Medulla oblongata (tissue), 1 donor: Measurements from ENCODE around the gene GAL.

Experiments
- DNase-seq: peaks from one replicate; pipeline ENCODE4 v3.0.0-alpha.2; 2015; ENCODE audit errors: extremely low spot score

The GAL gene

DNA sequence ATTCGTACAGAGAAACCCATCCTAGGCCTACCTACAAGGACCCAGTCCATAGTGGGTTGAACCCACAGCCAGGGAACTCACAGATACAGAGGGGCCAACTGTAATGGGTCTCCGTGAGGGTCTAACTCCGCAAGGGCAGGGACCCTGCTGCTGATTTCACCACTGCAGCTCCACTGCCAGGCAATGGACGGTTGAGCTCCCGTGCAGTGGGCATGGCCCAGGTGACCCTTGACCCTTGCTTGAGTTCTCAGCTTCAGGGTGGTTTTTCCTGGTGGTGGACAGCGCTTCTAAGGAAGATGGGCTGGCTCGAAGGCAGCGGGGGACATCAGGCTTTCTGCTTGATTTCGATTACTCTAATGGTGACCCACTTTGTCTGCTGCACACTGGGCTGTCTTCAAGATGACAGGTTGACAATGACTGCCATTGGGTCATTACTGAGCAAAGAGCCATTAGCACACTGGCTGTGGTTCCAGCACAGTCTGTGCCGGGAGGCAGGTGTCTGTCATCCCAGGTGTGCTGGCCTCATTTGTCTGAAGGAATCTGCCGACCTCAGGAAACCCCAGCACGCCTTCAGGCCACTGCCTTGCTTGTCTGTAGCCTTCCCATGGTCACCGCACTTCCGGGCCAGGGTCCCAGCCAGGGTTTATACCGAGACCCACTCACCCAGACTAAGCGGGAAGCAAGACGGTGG, 3.7 kb upstream of the GAL start:
- no peak for DNase-seq

DNA sequence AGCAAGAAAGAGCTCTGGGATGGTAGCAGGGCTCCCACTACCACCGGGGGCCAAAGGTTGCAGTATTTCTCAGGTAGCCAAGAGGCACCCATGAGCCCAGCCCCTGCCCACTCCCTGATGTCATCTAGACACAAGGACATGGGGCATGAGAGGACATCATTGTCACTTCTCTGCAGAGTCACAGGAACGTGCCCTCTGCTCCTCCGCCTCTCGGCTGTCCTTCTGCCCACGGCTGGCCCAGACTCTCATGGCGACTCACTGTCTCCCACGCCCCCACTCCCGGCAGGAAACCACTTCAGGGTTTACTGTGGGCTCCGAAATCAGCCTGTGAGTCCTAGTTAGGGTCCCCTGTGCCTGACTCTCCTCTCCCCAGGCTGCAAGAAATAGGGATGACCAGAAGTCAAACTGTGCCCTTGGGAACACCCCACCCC, 1.8 kb upstream of the GAL start:
- no peak for DNase-seq

DNA sequence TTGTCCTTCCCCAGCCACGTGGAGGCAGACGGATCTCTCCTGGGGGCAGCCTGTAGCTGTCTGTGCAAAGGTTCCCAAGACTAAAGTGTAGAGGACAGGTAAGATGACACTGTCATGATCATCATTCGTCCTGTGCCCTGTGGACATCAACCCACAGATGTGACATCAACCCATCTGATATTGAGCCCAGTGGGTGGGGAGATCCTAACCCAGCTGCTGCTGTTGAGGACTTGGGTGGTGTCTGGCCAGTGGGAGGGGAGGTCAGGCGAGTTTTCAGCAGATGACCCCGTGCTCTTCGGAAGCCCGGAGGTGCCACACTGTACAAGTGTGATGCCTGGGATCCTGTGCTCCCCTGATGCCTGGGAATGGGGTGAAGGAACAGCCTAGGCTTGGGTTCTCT, 1.2 kb upstream of the GAL start:
- DNase-seq, result no peak

DNA sequence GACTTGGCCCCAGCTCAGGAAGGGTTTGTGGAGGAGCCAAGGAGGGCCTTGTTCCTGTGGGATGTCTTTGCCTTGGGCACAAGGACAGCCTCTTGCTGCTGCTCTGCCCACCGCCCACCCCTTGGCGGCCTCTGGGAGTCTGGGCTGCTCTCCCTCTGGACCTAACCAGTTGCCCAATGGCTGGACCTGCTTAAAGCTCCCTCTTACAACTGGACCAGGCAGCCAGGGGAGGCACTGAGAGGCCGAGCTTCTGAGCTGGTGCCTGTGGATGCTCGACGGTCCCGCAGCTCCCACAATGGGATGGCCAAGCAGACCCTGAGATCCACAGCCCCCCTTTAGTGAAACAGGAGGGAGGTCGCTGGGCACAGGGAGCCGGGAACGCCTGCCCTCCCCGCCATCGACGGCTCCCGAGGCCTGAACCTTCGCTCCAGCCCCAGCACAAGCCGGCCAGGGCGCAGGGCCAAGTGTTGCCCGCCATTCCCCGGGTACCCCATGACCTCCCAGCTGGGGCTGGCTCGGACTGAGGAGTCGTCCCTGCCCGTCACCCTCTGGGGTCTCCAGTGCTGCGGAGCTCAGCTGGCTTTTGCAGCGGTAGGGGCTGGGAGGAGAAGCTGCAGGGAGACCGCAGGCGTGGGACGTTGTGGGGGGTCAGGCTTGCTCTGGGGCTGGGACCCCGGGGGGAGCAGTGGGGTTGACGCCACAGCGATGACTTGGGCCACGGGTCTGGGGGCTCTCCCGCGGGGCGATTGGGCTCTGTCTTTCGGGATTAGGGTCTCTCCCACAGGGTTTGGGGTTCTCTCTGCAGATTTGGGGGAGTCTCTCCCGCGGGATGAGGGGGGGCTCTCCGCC, 584 bp upstream of the GAL start:
- DNase-seq, result no peak

DNA sequence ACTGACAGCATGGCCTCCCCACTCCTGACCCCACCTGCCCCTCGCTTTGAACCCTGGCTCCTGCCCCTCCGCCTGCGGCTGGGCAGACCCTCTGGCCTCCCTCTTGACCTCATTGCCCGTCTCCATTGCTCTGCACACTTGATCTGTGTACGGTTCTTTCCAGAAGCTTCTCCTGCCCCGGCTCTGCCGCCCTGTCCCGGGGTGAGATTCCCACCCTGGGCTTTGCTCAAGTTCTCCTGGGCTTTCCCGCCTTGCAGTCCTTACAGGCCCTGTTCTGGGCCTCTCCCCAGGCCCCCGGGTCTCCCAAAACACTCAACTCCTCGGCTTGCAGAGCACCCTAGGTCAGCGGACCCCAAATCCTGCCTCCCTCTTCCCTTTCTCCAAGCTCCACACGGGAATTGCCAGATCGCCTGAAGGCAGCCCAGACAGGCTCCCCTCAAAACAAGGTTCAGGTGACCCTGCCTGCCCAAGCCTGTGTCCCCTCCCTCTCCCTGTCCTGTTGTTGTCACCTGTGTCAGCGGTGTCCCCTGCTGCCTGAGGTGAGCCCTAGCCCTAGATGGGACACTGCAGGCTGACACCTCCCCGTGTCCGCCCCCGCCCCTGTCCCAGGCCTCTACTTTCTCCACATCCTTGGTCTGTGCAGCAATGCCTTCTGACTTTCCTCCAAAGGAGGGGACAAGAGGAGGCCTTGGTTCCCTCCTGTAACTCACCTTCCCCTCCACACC, 1.5 kb downstream of the GAL start:
- no peak for DNase-seq

DNA sequence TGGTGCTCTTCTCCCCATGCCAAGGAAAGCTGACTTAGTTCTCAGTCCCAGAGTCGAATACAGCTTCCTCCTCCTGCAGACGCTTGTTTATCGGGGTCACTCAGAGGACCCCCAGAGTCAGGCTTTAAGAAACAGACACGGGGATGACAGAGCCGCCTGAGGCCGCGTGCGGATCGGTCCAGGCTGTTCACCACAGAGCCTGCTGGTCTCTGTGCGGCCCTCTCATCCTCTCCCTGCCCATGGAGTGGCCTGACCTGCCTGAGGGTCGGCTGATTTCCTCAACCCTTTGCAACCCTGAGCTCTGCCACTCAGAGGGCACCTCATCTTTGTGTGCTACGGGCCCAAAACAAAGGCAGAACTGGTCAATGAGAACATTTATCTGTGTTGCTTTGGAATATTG, 2.1 kb downstream of the GAL start:
- DNase-seq, result no peak

DNA sequence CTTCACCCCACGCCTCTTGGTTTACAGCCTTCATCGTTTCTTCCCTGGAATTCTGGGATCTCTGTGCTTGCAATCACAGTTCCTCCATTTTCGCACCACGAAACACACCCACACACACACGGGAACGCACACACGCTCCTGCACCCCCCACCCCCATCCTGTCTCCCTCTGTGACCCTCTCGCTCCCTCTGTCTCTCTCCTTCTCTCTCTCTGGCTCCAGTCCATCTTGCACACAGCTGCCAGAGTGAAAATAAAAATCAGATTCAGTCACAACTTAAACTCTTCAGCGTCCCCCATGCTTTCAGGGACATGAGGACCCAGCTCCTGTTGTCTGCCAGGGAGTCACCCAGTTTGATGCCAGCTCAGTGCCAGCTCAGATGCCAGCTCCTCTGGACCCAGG, 3.0 kb downstream of the GAL start:
- DNase-seq, result no peak

DNA sequence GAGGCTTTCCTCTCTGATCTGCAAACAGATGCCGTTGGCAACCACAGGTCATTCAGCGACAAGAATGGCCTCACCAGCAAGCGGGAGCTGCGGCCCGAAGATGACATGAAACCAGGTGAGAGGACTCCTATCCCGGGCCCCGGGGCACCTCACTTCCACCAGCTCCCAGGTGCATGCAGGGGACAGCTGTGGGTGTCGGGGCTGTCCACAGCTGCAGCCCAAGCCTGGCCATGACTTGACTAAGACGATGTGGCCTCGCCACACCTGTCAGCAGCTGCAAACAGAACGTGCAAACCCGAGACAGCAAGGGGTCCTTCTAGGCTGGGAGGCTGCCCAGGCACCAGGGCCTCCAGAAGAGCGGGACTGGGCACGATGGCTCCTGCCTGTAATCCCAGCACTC, 3.6 kb downstream of the GAL start:
- DNase-seq, result no peak

DNA sequence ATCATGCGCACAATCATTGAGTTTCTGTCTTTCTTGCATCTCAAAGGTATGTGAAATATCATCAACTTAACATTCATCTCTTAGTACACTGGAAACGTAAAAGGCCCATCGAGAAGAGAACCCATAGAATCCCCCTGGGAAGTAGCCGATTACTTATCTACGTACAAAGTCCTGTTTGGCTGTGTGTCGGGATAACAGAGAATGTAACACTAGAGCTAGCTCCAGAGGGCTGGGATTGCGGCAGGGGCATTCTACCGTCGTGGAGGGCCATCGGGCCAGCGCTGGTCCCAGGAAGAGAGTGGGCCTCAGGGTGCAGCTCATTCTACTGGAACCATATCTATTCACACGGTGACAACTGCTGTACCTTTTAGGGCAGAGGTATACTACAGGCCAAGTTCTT, 4.5 kb downstream of the GAL start:
- no peak for DNase-seq

DNA sequence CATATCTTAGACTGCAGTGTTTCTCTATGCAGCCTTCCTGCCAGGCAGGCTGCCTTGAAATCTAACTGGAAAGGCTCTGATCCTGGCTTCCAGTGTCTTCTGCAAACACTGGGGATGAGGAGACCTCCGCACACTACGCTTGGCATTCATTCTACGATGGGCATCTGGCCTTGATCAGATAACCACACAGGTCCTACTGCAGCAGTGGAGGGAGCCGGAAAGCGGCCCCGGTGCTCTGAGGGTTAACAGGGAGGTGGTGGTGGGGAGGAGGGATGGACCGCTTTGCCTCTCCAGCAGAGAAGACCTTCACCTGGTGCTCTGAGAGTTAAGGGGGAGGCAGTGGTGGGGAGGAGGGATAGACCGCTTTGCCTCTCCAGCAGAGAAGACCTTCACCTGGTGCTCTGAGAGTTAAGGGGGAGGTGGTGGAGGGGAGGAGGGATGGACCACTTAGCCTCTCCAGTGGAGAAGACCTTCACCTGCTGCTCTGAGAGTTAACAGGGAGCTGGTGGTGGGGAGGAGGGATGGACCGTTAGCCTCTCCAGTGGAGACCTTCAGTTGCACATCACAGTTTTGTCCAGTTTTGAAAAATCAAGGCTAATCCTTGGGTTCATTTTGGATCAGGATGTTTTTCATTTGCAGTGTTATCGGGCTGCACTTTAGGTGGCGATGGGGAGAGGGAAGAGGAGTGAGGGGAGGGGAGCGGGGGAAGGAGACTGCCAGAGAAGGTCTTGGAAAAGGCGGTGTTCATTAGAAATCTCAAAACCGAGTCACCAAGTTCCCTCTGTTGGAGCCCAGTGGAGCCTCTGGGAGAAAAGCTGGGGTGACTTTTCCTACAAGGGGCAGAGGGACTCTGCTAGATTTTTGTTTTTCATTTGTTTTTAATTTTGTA, 5.6 kb downstream of the GAL start:
- DNase-seq, result no peak

DNA sequence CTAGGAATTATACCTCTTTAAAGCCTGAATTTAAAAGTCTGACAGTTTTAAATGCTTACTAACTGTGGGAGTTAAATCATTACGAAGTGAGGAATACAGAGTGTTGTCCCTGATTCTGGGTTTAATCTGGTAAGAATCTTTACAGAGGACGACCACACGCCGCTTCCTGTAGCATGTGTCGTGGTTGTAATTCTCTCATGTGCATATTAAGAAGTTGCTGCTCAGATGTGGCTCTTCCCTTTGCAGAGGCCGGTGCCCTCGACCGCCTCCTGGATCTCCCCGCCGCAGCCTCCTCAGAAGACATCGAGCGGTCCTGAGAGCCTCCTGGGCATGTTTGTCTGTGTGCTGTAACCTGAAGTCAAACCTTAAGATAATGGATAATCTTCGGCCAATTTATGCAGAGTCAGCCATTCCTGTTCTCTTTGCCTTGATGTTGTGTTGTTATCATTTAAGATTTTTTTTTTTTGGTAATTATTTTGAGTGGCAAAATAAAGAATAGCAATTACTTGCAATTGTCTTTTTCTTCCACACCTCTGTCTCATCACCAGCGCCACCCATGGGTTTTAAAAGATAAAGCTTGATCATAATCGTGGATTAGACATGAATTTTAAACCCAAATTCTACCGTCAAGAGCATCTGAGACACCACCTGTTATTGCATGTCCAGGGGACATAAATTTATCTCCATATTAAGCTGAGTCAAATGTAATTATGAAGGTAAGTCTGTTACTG, 6.5 kb downstream of the GAL start:
- DNase-seq, result no peak

DNA sequence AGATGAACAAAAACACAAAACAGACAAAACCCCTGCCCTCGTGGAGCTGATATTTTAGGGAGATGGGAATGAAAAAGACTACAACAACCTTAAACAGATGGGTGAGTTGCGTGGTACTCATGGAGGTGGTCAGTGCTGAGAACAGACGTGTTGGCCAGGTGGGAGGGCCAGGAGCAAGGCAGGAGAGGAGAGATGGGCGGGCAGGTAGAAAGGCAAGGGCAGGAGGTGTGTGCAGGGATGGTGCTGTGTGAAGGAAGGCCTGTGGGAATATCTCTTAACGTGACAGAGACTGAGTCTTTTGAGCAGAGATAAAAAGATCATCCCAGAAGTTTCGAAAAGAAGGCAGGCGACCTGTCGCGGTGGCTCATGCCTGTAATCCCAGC, 7.0 kb downstream of the GAL start:
- no peak for DNase-seq

DNA sequence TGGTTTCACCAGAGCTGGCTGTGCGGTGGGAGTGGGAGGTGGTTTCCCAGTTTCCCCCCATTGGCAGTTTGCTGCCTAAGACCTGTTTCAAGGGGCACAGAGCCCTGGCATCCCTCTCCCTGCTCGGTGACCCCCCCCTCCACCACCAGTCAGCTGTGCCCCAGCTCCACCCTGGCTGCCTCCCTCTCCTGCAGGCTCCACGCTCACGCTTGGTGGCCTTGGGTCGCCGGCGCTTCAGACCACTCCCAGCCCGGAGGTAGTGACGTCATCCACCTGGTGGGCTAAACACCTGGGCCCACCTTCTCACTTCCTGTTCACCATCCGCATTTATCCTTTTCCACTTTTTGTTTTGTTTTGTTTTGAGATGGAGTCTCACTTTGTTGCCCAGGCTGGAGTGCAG, 7.8 kb downstream of the GAL start:
- DNase-seq, result no peak

DNA sequence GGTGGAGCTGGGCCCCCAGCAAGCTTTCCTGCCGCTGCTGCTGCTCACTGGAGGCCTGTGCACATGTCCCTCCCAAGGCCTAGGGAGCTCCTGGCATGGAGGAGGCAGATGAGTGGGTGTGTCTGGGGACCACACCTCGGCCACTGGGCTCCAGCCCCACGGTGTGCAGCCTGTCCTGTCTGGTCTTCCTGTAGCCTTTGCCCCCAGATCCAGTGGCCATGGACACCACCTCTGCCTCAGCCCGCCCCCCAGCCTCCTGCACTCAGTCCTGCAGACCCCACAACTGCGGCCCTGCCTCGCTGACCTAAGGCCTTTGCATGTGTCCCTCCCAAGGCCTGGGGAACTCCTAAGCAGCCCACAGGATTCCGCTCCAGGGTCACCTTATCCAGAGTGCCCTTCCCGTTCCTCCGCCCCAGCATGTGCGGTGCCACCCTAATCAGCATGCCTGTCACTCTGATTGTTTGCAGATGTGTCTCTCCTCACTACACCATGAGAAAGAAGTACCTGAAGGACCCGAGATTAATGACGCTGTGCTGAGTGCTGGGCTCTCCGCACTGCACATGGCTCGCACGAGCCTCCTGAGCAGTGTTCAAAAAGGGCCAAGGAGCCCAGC, 8.6 kb downstream of the GAL start:
- no peak for DNase-seq

DNA sequence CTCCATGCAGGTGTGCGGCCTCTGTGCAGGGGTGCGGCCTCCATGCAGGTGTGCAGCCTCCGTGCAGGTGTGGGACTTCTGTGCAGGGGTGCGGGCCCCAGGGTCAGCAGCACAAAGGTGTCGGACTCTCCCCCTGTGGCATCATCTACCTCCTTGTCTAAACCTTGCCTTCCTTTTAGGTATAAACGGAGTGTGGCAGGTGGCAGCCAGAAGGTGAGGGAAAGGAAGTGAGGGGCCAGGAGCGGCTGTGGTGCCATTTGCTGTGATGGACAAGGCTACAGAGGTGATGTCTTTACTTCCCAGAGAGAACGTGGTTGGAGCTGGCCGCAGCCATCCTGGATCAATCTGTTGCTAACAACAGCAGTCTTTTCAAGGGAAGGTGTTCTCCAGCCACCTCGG, 9.1 kb downstream of the GAL start:
- DNase-seq, result no peak

DNA sequence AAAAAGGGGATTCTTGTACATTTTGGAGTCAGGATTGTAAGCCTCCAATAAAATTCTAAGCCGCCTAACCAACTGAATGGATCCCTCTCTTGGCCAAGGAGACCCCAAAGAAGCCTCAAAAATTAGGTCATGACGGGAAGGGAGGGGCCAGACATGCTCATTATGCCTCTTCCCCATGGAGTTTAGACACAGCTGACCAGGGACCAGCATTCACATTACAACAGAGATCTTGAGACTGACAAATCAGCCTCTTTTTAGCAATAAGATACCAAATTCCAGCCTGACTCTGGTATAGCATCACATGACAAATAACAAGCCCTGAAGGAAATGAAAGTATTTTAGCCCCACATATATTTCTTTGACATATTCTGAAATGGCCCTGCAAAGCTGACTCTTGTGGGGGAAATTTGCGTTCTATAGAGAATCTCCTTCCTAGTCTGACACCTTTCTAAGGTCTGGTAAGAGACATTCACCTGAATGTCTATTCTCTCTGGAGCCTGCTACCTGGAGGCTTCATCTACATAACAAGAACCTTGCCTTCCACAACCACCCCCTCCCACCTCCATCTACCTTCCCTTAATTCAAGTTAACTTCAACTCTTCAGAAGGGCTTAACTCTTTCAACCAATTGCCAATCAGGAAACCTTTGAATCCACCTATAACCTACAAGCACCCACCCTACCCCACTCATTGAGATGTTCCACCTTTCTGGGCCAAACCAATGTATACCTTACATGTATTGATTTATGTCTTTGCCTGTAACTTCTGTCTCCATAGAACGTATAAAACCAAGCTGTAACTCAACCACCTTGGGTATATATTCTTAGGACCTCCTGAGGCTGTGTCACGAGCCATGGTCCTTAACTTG, 10.3 kb downstream of the GAL start:
- DNase-seq, result no peak

DNA sequence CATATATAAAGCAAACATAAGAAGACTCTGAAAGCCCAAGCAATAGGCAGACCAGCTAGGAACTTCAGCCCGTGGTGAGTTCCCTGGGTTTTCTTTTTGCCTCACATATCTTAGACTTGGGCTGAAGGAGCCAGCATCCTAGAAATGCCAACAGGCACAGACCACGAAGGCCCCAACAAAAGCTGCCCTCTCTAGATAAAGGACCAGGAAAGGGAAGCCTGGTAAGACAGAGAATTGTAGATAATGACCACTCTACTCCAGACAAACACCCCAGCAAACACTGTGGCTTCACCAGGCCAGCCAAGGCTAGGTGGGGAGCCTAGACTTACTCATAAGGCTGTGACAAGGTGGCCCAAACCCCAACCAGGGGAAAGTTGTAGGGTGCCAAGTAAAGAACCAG, 11.2 kb downstream of the GAL start:
- DNase-seq, result no peak

DNA sequence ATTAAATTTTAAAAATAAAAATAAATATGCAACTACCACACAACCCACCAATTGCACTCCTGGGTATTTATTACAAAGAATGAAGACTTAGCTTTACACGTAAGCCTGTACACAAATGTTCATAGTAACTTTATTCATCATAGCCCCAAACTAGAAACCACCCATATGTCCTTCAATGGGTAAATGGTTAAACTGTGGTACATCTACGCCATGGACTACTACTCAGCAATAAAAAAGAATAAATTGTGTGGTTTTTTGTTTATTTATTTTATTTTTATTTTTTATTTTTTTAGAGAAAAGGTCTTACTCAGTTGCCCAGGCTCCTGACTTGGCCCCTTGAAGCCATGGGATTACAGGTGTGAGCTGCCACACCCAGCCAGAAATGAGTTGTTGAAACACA, 14.6 kb downstream of the GAL start:
- DNase-seq, result no peak

DNA sequence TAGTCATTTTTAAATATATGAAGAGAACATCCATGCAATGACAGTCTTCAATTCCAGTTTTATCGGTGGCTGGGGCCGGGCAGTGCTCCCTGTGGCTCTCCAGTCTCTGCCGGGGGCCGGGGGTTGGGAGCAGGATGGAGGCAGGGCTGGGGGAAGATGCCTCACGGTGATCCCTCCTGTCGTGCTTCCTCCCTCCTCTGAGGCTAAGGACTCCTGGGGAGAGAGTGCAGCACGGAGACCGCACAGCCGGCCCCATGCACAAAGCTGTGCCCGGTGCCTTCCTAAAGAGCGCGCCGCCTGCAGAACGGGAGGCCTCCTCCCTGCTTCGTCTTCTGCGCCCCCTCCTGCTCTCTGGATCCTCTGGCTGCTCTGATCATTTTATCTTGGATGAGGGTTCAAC, 20.5 kb downstream of the GAL start:
- no peak for DNase-seq

DNA sequence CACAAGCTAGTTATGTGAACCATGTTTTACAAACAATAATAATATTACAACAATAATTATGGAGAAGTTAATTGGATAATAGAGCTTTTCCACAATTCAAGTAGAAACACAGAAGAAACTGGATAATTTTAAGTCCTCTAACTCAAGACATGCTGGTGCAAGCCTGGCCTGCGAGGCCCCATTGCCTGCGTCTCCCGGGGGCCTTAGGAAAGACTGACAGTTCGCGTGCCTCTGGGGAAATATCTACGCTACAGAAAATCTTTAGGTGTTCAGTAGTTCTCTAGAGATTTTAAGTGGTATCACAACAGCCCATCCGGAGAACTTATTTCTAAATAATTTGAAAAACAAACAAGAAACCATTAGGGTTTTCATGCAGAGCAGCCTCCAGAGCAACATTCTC, 23.2 kb downstream of the GAL start:
- no peak for DNase-seq
